Small intestine (tissue), 16 donors: ENCODE measurements around the gene CD8B2. TPM values are rescaled to one million over a fixed set of nuclear protein-coding genes. Genes with fewer than 3 reads are reported as not detected.
A peak's percentile ranks its signal among the peaks of the same experiment; 100 is the strongest.
"Not testable (repeated sequence)": the region's sequence is repeated elsewhere in the genome, so short reads cannot be mapped to it uniquely, and the experiment has no call there.

Experiments
- DNase-seq, 2 donors: peaks; one replicate each; pipeline versions ENCODE4 v3.0.0 to v3.0.0-alpha.2; 2013
- FAIRE-seq: peaks from 2 replicates; lab custom pipeline; 2012; peaks lifted over from hg19 to GRCh38; lab: Jason Lieb, UNC
- H3K27ac ChIP-seq, 3 donors: one replicate each; pipeline ENCODE4 v1.5.1; 2013; ENCODE audit warnings: low read length in 2 of 3, mild to moderate bottlenecking in 2 of 3, control low read depth in 1 of 3, inconsistent platforms in 1 of 3, low read depth in 1 of 3, moderate library complexity in 1 of 3
- H3K27me3 ChIP-seq, 3 donors: one replicate each; pipeline ENCODE4 v1.6.1; 2013; ENCODE audit warnings: low read length in 3 of 3, inconsistent platforms in 1 of 3; ENCODE audit not compliant: control insufficient read depth in 3 of 3, insufficient read depth in 3 of 3
- H3K36me3 ChIP-seq, 3 donors: one replicate each; pipeline ENCODE4 v1.6.1; 2013; ENCODE audit warnings: low read length in 3 of 3, inconsistent platforms in 1 of 3, low read depth in 1 of 3, mild to moderate bottlenecking in 1 of 3, moderate library complexity in 1 of 3; ENCODE audit not compliant: control insufficient read depth in 3 of 3, insufficient read depth in 2 of 3
- H3K4me1 ChIP-seq, 3 donors: one replicate each; pipeline ENCODE4 v1.6.1; 2013; ENCODE audit warnings: low read length in 2 of 3, inconsistent platforms in 1 of 3, low read depth in 1 of 3, mild to moderate bottlenecking in 1 of 3, moderate library complexity in 1 of 3; ENCODE audit not compliant: control insufficient read depth in 3 of 3, insufficient read depth in 2 of 3
- H3K4me3 ChIP-seq, 3 donors: one replicate each; pipeline ENCODE4 v1.5.1; 2013; ENCODE audit warnings: low read length in 3 of 3, control low read depth in 1 of 3, inconsistent platforms in 1 of 3, low read depth in 1 of 3, mild to moderate bottlenecking in 1 of 3, moderate library complexity in 1 of 3
- H3K9me3 ChIP-seq, 2 donors: one replicate each; pipeline ENCODE4 v1.6.1; 2013; ENCODE audit warnings: low read depth in 1 of 2, low read length in 1 of 2; ENCODE audit not compliant: control insufficient read depth in 2 of 2, insufficient read depth in 1 of 2
- WGBS, 3 donors: extraction: QIAGEN DNeasy Blood & Tissue Kit; methylation state at CpG; one replicate each; pipeline ENCODE4 v1.1.7; 2013; 5-methylcytosine and 5-hydroxymethylcytosine counted together
- long read RNA-seq, 10 donors: transcript quantifications; one replicate each; lab custom pipeline, GENCODE V29; 2026
- polyA plus RNA-seq, 4 donors: library from polyadenylated mRNA; stranded (reverse) in 3 of 4; unstranded in 1 of 4; fragments of 200-250 nt in 3 of 4; fragments of 120-200 nt in 1 of 4; gene quantifications; one replicate each; pipeline versions ENCODE4 v1.2.1 to v1.2.3, GENCODE V29; 2013
- donor health status: healthy with polysubstance abuse.
- donor health status: control.
- donor health status: control.
- donor health status: Bipolar disorder and iron deficiency.
- donor health status: healthy.

Gene CD8B2
- 1 to 10 TPM in 1 of 4 donors, under 1 TPM in 1, not detected in 2; 0.45 to 1.9 TPM for polyA plus RNA-seq
- long read RNA-seq, donor 1: 0 reads
- long read RNA-seq, donor 2: 0 reads
- long read RNA-seq, donor 3: 0 reads
- long read RNA-seq, donor 4: 0 reads
- long read RNA-seq, donor 5: 0 reads
- long read RNA-seq, donor 6: 0 reads
- long read RNA-seq, donor 7: 0 reads
- long read RNA-seq, donor 8: 0 reads
- long read RNA-seq, donor 9: 0 reads
- long read RNA-seq, donor 10: 0 reads

- FAIRE-seq: not testable (repeated sequence)
Observed at GRCh38 chr2:106486551-106487385, at the start of gene CD8B2. Gene CD8B2, plus strand, starts transcription at chr2:106487364. Its CDS starts 63 bp downstream, at chr2:106487427.

GRCh38 chr2:106461882-106462281 is 25.3 kb upstream of the CD8B2 start:
- not testable (repeated sequence) for H3K4me3 ChIP-seq, H3K36me3 ChIP-seq, FAIRE-seq, H3K27ac ChIP-seq, H3K9me3 ChIP-seq, H3K27me3 ChIP-seq, H3K4me1 ChIP-seq
- WGBS, 3 donors: 30 to 50% (median 41%) methylated on average over 9 to 10 of the region's 10 CpGs
- peak in 1 of 2 donors; percentile 15 for DNase-seq

More at GRCh38 chr2:106486551-106487385, at the start of gene CD8B2:
- H3K9me3 ChIP-seq, H3K36me3 ChIP-seq, H3K4me1 ChIP-seq, H3K27ac ChIP-seq: not testable (repeated sequence)
- DNase-seq: peak in 1 of 2 donors; percentile 5
- Histone ChIP-seq H3K27me3 (peaks cover 0 to 13% (median 0%) of the 10 kb centered on the region in 3 donors), H3K4me3 (peak within 1 kb of the TSS in 1 of 3 donors; percentile 13)
- WGBS, 3 donors: 15 to 38% (median 32%) methylated on average over 13 to 33 of the region's 39 CpGs

GRCh38 chr2:106467516-106467915 is 19.6 kb upstream of the CD8B2 start:
- H3K9me3 ChIP-seq, H3K4me1 ChIP-seq, FAIRE-seq, DNase-seq, H3K27ac ChIP-seq, H3K4me3 ChIP-seq, H3K36me3 ChIP-seq, H3K27me3 ChIP-seq: not testable (repeated sequence)
- 95 to 97% (median 96%) methylated on average over 35 to 49 of the region's 49 CpGs for WGBS, 3 donors

GRCh38 chr2:106468107-106468506 is 19.1 kb upstream of the CD8B2 start, which contains the start of gene RGPD3:
Gene RGPD3, minus strand, starts transcription at chr2:106468413. Its CDS starts 125 bp downstream, at chr2:106468288.
- H3K4me1 ChIP-seq, DNase-seq, H3K4me3 ChIP-seq, H3K36me3 ChIP-seq, FAIRE-seq, H3K27me3 ChIP-seq, H3K9me3 ChIP-seq, H3K27ac ChIP-seq: not testable (repeated sequence)
- WGBS, 3 donors: 96 to 98% (median 97%) methylated on average over 43 to 45 of the region's 45 CpGs

- not testable (repeated sequence) for H3K9me3 ChIP-seq, FAIRE-seq, H3K4me3 ChIP-seq, DNase-seq, H3K27ac ChIP-seq, H3K4me1 ChIP-seq, H3K36me3 ChIP-seq, H3K27me3 ChIP-seq
- WGBS, 3 donors: 0 to 4% (median 0%) methylated on average over 4 of the region's 4 CpGs
Observed at GRCh38 chr2:106470658-106471057, 16.5 kb upstream of the CD8B2 start.

- not testable (repeated sequence) for H3K4me1 ChIP-seq, H3K36me3 ChIP-seq, H3K27ac ChIP-seq, H3K4me3 ChIP-seq, H3K27me3 ChIP-seq, H3K9me3 ChIP-seq, DNase-seq
- FAIRE-seq: peak; percentile 19
- WGBS, 3 donors: 68 to 83% (median 73%) methylated on average over 1 of the region's 4 CpGs
Observed at GRCh38 chr2:106477647-106478046, 9.5 kb upstream of the CD8B2 start.

- DNase-seq, H3K4me3 ChIP-seq, H3K27ac ChIP-seq, FAIRE-seq, H3K36me3 ChIP-seq, H3K4me1 ChIP-seq, H3K27me3 ChIP-seq, H3K9me3 ChIP-seq: not testable (repeated sequence)
- WGBS, 3 donors: no CpG with 5 or more reads among the region's 1 CpG
Observed at GRCh38 chr2:106479563-106479962, 7.6 kb upstream of the CD8B2 start.

GRCh38 chr2:106487386-106488191 is 425 bp downstream of the CD8B2 start:
- WGBS, 3 donors: 15 to 22% (median 18%) methylated on average over 24 to 44 of the region's 44 CpGs
- H3K4me1 ChIP-seq, FAIRE-seq, H3K9me3 ChIP-seq, H3K27ac ChIP-seq, H3K36me3 ChIP-seq: not testable (repeated sequence)
- Histone ChIP-seq H3K4me3 (peak overlapping the region in 1 of 3 donors; percentile 13), H3K27me3 (peaks cover 0 to 13% (median 0%) of the 10 kb centered on the region in 3 donors)
- DNase-seq: peak in 1 of 2 donors; percentile 36
